ENCODE data around the gene LOC101059915.

DNA sequence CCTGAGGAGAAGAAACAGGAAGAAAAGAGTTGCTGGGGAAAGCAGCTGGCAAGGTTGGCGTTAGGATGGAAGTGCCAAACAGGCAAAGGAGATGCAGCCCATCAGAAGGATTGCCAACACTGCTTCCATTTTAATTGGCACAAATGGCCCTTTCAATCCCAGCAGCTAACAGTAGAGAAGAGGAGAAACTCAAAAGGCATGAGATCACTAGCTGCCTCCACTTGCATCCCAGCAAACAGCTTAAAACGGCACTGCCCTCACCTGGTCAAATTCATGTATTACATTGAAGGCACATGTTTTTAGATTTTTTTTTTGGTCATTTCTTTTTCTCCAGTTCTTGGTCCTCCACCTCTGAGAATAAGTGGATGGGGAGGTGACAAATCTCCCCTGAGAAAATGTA, 14.9 kb upstream of the LOC101059915 start:
- TF ChIP-seq, protein P1, sequence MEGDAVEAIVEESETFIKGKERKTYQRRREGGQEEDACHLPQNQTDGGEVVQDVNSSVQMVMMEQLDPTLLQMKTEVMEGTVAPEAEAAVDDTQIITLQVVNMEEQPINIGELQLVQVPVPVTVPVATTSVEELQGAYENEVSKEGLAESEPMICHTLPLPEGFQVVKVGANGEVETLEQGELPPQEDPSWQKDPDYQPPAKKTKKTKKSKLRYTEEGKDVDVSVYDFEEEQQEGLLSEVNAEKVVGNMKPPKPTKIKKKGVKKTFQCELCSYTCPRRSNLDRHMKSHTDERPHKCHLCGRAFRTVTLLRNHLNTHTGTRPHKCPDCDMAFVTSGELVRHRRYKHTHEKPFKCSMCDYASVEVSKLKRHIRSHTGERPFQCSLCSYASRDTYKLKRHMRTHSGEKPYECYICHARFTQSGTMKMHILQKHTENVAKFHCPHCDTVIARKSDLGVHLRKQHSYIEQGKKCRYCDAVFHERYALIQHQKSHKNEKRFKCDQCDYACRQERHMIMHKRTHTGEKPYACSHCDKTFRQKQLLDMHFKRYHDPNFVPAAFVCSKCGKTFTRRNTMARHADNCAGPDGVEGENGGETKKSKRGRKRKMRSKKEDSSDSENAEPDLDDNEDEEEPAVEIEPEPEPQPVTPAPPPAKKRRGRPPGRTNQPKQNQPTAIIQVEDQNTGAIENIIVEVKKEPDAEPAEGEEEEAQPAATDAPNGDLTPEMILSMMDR (IDR thresholded peaks at IDR 0.05; ENCODE audit: poor library complexity, severe bottlenecking): peak; percentile 54
- TF ChIP-seq, protein P2, sequence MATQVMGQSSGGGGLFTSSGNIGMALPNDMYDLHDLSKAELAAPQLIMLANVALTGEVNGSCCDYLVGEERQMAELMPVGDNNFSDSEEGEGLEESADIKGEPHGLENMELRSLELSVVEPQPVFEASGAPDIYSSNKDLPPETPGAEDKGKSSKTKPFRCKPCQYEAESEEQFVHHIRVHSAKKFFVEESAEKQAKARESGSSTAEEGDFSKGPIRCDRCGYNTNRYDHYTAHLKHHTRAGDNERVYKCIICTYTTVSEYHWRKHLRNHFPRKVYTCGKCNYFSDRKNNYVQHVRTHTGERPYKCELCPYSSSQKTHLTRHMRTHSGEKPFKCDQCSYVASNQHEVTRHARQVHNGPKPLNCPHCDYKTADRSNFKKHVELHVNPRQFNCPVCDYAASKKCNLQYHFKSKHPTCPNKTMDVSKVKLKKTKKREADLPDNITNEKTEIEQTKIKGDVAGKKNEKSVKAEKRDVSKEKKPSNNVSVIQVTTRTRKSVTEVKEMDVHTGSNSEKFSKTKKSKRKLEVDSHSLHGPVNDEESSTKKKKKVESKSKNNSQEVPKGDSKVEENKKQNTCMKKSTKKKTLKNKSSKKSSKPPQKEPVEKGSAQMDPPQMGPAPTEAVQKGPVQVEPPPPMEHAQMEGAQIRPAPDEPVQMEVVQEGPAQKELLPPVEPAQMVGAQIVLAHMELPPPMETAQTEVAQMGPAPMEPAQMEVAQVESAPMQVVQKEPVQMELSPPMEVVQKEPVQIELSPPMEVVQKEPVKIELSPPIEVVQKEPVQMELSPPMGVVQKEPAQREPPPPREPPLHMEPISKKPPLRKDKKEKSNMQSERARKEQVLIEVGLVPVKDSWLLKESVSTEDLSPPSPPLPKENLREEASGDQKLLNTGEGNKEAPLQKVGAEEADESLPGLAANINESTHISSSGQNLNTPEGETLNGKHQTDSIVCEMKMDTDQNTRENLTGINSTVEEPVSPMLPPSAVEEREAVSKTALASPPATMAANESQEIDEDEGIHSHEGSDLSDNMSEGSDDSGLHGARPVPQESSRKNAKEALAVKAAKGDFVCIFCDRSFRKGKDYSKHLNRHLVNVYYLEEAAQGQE (IDR thresholded peaks at IDR 0.05; ENCODE audit: borderline replicate concordance): no peak
- TF ChIP-seq EZH2 (IDR thresholded peaks at IDR 0.05; ENCODE audit: borderline replicate concordance, insufficient read depth, low read length, poor library complexity, severe bottlenecking): no peak
- no peak for TF ChIP-seq EP300 (conservative IDR thresholded peaks at IDR 0.05; ENCODE audit: poor library complexity, severe bottlenecking)
- TF ChIP-seq MXI1 (conservative IDR thresholded peaks at IDR 0.05; ENCODE audit: poor library complexity, severe bottlenecking): no peak

All from neural cell (in vitro differentiated cells).